ENCODE data around the gene ALK. TPM values are rescaled to one million over a fixed set of nuclear protein-coding genes. Genes with fewer than 3 reads are reported as not detected.
A peak's percentile ranks its signal among the peaks of the same experiment; 100 is the strongest.

Gene ALK
- total and polyA plus RNA-seq, 7 donors: 0.31 to 2.9 (median 1.2) TPM; not detected in 1

GRCh38 chr2:29850794-29851193, 70.6 kb downstream of the ALK start:
- DNase-seq: no peak
- Histone ChIP-seq H3K9me3 (no peaks in the 10 kb centered on the region), H3K4me3 (no peak overlapping the region), H3K27me3 (no peaks in the 10 kb centered on the region), H3K27ac (no peak overlapping the region), H3K4me1 (no peaks in the 10 kb centered on the region), H3K36me3 (no peaks in the 10 kb centered on the region)
- 80 to 89% methylated on average over 7 of the region's 7 CpGs for WGBS, 2 donors
- TF ChIP-seq EP300 (IDR thresholded peaks at IDR 0.05) (no peak), POLR2AphosphoS5 (IDR thresholded peaks at IDR 0.05) (no peak)
- intact Hi-C loops (cut with DNase I): no loop called here

- no peak overlapping the region for H3K27ac ChIP-seq
- no peaks in the 10 kb centered on the region for H3K36me3 ChIP-seq
- TF ChIP-seq POLR2AphosphoS5 (IDR thresholded peaks at IDR 0.05): no peak
- no peak for TF ChIP-seq POLR2A (IDR thresholded peaks at IDR 0.05)
- TF ChIP-seq, protein P1, sequence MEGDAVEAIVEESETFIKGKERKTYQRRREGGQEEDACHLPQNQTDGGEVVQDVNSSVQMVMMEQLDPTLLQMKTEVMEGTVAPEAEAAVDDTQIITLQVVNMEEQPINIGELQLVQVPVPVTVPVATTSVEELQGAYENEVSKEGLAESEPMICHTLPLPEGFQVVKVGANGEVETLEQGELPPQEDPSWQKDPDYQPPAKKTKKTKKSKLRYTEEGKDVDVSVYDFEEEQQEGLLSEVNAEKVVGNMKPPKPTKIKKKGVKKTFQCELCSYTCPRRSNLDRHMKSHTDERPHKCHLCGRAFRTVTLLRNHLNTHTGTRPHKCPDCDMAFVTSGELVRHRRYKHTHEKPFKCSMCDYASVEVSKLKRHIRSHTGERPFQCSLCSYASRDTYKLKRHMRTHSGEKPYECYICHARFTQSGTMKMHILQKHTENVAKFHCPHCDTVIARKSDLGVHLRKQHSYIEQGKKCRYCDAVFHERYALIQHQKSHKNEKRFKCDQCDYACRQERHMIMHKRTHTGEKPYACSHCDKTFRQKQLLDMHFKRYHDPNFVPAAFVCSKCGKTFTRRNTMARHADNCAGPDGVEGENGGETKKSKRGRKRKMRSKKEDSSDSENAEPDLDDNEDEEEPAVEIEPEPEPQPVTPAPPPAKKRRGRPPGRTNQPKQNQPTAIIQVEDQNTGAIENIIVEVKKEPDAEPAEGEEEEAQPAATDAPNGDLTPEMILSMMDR (IDR thresholded peaks at IDR 0.05): no peak
- no peak for TF ChIP-seq EP300 (IDR thresholded peaks at IDR 0.05)
- no peaks in the 10 kb centered on the region for H3K9me3 ChIP-seq
- intact Hi-C loops (cut with DNase I): no loop called here
- no peak overlapping the region for H3K4me3 ChIP-seq
- no peak for DNase-seq
- H3K27me3 ChIP-seq: no peaks in the 10 kb centered on the region
- 62 to 64% methylated on average over 12 of the region's 12 CpGs for WGBS, 2 donors
- H3K4me1 ChIP-seq: no peaks in the 10 kb centered on the region
These were observed 72.6 kb downstream of the ALK start for GRCh38 chr2:29848566-29849310.

- no peaks in the 10 kb centered on the region for H3K9me3 ChIP-seq
- DNase-seq: no peak
- WGBS, 2 donors: 45 to 68% methylated on average over 6 of the region's 6 CpGs
- no peak overlapping the region for H3K27ac ChIP-seq
- H3K4me1 ChIP-seq: no peaks in the 10 kb centered on the region
- H3K27me3 ChIP-seq: no peaks in the 10 kb centered on the region
- H3K36me3 ChIP-seq: no peaks in the 10 kb centered on the region
- intact Hi-C loops (cut with DNase I): no loop called here
- no peak overlapping the region for H3K4me3 ChIP-seq
- TF ChIP-seq, protein P1 (IDR thresholded peaks at IDR 0.05): no peak
- TF ChIP-seq EP300 (IDR thresholded peaks at IDR 0.05) (no peak), POLR2AphosphoS5 (IDR thresholded peaks at IDR 0.05) (no peak), POLR2A (IDR thresholded peaks at IDR 0.05) (no peak)
These were observed 73.5 kb downstream of the ALK start for GRCh38 chr2:29847886-29848285.

- intact Hi-C loops (cut with DNase I): no loop called here
- TF ChIP-seq POLR2A (IDR thresholded peaks at IDR 0.05) (no peak), EP300 (IDR thresholded peaks at IDR 0.05) (no peak), POLR2AphosphoS5 (IDR thresholded peaks at IDR 0.05) (no peak)
- no peak overlapping the region for H3K27ac ChIP-seq
- DNase-seq: no peak
- H3K9me3 ChIP-seq: no peaks in the 10 kb centered on the region
- 83 to 86% methylated on average over 3 of the region's 3 CpGs for WGBS, 2 donors
- no peaks in the 10 kb centered on the region for H3K4me1 ChIP-seq
- H3K36me3 ChIP-seq: no peaks in the 10 kb centered on the region
- no peaks in the 10 kb centered on the region for H3K27me3 ChIP-seq
- no peak overlapping the region for H3K4me3 ChIP-seq
These were observed 76.6 kb downstream of the ALK start for GRCh38 chr2:29844713-29845326.

- DNase-seq: no peak
- Histone ChIP-seq H3K36me3 (no peaks in the 10 kb centered on the region), H3K4me1 (no peaks in the 10 kb centered on the region), H3K9me3 (peaks cover 0 to 2% (median 1%) of the 10 kb centered on the region in 4 donors), H3K27me3 (no peaks in the 10 kb centered on the region), H3K27ac (no peak overlapping the region), H3K4me3 (no peak overlapping the region)
- 36 to 50% methylated on average over 6 of the region's 6 CpGs for WGBS, 2 donors
- TF ChIP-seq, protein P1 (IDR thresholded peaks at IDR 0.05): peak; percentile 21 to 92 (median 76)
- TF ChIP-seq EP300 (IDR thresholded peaks at IDR 0.05) (no peak), POLR2A (IDR thresholded peaks at IDR 0.05) (no peak)
- intact Hi-C loops (cut with DNase I): loop anchor here (2.0 kb wide), 1 partner anchor 533 kb away; no protein-coding TSS in a partner anchor
These were observed 79.9 kb downstream of the ALK start for GRCh38 chr2:29841386-29842004.

All from sigmoid colon (tissue), 7 donors.